GM12872 (cell line): ENCODE data around the gene NACC2.
A peak's percentile ranks its signal among the peaks of the same experiment; 100 is the strongest.

Experiments
- TF ChIP-seq, protein P1 (sequence below): IDR thresholded peaks from 3 replicates; pipeline ENCODE4 v1.5.1; 2011; ENCODE audit warnings: low read depth, mild to moderate bottlenecking, low read length, moderate library complexity; ENCODE audit not compliant: insufficient read depth

Gene NACC2

DNA sequence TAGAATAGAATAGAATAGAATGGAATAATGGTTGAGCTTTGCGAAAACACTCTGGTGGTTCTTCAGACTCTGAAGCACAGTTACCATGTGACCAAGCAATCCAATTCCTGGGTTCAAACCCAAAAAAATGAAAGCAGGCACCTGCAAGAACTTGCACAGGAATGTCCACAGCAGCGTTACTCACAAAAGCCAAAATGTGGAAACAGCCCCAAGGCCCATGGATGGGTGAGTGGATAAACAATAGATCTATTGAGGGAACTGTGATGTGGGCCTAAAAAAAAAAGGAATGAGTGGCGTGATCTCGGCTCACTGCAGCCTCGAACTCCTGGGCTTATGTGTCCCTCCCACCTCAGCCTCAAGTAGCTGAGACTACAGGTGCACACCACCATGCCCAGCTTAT, 45.0 kb upstream of the NACC2 start:
- TF ChIP-seq, protein P1, sequence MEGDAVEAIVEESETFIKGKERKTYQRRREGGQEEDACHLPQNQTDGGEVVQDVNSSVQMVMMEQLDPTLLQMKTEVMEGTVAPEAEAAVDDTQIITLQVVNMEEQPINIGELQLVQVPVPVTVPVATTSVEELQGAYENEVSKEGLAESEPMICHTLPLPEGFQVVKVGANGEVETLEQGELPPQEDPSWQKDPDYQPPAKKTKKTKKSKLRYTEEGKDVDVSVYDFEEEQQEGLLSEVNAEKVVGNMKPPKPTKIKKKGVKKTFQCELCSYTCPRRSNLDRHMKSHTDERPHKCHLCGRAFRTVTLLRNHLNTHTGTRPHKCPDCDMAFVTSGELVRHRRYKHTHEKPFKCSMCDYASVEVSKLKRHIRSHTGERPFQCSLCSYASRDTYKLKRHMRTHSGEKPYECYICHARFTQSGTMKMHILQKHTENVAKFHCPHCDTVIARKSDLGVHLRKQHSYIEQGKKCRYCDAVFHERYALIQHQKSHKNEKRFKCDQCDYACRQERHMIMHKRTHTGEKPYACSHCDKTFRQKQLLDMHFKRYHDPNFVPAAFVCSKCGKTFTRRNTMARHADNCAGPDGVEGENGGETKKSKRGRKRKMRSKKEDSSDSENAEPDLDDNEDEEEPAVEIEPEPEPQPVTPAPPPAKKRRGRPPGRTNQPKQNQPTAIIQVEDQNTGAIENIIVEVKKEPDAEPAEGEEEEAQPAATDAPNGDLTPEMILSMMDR: no peak

DNA sequence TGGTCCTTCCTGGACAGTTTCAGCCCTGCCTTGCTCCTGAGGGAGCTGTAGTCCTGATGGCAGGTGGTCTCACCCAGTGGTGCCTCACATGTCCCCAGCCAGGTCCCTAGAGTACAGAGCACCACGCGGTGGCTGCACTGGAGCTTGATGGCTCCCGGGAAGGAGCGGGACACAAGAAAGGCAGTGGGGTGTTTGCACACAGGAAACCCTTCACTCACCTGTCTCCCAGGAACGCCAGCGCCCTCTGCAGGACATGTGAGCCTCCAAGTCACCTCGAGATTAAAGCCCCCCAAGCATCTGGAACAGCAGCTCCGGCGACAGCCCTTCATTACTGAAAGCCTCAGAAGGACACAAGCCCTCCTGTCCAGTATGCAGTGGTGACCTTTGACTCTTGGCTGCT, 43.5 kb upstream of the NACC2 start:
- TF ChIP-seq, protein P1: peak; percentile 63

DNA sequence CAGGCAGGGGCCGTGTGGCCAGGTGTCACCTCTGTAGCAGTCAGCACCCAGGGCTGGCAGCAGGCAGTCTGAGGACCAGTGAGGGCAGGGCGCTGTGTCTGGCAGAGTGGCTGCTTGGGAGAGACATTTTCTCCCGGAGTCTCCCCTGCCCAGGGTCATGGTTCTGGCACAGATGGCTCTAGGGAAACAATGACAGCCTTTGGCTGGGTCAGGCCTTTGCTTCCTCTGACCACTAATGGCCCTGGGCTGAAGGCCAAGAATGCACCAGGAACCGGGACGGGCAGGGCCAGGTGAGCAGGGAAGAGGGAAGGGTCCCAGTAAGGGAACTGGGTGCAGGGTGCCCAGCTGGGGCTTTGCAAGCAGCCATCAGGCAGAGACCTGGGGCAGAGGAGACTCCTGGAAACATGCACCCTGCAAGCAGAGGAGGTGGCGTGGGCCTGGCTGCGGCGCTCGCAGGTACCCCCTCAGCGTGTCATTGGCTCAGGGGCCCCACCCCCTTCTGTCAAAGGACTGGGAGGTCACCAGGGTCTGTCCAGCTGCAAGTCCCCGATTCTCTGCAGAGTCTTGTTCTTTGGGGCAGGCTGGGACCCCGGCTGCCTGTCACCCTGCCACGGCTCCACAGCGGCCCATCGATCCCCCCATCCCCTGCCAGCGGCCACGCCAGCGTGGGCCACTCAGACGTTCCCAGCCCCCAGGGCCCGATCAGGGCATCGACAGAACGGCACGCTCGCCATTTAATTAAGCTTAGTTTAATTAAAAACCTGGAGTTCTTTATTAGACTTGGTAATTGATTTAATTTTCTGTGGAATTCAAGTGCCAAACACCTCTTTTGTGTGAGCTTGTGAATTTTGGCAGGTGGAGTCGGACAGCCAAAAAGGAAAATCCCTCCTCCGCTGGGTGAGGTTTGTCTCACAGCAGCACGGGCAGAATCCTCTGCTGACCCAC, 42.5 kb upstream of the NACC2 start:
- TF ChIP-seq, protein P1: no peak

DNA sequence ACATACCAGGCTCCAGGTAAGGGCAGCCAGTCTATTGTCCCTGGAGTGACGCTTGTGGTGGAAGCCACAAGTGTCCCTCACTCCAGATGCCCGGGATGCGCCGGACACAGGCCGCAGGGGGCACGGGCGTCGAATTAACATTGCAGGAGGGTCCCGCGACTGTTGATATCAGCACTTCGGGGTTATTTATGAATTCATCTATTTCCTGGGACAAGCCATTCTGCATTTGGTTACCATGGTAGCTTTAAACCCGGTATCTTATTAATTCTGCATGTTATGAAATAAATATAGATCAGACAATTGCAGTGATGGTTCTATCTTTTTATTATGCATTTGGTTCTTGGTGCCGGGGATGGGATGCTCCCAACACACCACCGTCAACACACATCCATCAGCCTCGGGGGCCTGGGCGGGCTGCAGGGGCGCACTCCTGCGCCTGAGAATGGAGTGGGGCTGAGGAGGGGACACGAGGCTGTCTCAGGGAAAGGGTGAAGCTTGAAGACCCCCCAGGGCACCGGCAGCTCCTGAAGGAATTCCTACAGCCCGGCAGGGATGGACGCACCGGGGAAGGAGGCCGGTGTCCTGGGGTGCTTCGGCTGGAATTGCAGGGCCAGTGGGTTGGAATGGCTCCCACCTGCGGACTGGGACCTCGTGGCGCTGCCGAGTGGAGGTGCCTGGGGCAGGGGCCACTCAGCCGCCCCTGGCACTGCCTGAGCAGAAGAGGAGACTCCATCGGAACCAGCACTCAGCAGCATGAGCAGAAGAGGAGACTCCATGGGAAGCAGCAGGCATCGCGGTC, 41.2 kb upstream of the NACC2 start:
- TF ChIP-seq, protein P1: no peak

DNA sequence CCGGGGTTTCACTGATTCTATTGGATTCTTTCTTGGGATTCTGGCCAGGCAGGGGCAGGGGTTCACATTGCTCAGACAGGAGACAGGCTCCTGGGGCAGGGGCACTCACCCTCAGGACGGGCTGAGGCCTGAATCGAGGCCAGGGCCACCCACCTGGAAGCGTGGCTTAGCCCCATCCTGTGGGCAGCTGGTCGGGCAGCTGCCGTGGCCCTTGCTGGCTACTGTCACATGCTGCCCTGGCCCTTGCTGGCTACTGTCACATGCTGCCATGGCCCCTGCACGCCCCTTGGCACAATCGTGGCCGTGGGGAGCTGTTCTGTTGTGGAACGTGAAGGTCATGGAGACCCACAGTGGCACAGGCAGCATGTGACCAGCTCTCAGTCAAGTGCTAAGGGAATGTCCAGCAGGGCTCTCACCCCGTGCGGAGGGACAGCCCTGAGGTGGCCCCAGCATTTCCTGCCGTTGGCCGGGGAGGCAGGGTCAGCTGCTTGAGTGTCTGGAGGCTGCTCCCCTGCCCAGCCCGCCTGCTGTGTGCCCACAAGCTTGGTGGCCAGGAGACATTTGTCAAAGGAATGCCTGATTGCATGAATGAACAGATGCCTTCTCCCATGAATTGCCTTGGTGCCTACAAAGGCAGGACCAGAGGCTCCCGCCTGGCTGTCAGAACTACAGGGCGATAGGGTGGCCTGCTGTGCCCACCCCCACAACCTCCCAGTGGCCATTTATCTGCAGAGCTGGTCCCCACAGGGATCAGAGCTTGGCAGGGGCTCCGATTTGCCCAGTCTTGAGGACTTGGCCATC, 40.4 kb upstream of the NACC2 start:
- TF ChIP-seq, protein P1: no peak

DNA sequence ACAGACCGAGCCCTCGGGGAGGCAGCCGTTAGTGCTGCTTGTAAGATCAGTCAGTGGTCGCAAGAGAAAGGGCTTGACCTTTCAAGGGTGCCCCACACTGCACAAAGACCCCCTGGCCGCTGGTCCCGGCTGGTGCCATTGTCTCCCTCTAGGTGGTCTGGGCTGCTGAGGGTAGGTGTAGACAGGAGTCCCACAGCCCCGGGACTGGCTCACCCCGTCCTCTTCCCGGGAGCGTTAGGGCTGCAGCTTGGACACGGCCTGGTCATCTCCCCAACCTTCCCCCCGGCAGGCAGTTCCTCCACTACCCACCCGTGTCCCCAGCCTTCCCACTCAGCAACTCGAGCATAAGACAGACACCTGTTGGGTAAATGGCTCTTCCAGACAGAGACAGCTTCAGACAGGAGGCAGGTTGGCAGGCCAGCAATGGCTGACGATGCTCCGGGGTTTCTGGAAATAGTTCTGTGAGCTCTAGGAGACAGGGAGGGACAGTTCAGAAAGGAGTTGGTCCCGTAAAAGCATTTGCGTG, 38.9 kb upstream of the NACC2 start:
- TF ChIP-seq, protein P1: no peak
